Fibroblast of lung (primary cell): Measurements from ENCODE around the gene KRT2. TPM values are rescaled to one million over a fixed set of nuclear protein-coding genes. Genes with fewer than 3 reads are reported as not detected.

Experiments
- DNase-seq, 2 donors: peaks; one replicate each; pipeline versions ENCODE4 v3.0.0 to v3.0.0-alpha.2; 2010; ENCODE audit warnings: low read depth in 2 of 2
- H2AFZ ChIP-seq: 2 replicates; pipeline ENCODE4 v1.5.1; 2012; ENCODE audit warnings: low read length, control low read depth, inconsistent platforms
- H3K27ac ChIP-seq: 2 replicates; pipeline ENCODE4 v1.5.1; 2011; ENCODE audit warnings: low read length, control low read depth; ENCODE audit not compliant: insufficient read depth
- H3K27me3 ChIP-seq: 2 replicates; pipeline ENCODE4 v1.5.1; 2011; ENCODE audit warnings: mild to moderate bottlenecking, low read length; ENCODE audit not compliant: control insufficient read depth, insufficient read depth
- H3K36me3 ChIP-seq: 2 replicates; pipeline ENCODE4 v1.5.1; 2011; ENCODE audit warnings: low read length; ENCODE audit not compliant: control insufficient read depth, insufficient read depth
- H3K4me1 ChIP-seq: 2 replicates; pipeline ENCODE4 v1.5.1; 2011; ENCODE audit warnings: low read length; ENCODE audit not compliant: control insufficient read depth, insufficient read depth; ENCODE audit errors: extremely low read depth
- H3K4me2 ChIP-seq: 2 replicates; pipeline ENCODE4 v1.5.1; 2011; ENCODE audit warnings: low read length, control low read depth; ENCODE audit not compliant: insufficient read depth; ENCODE audit errors: extremely low read depth
- H3K4me3 ChIP-seq, 4 experiments: fragments of 200-600 bp in 1 of 4; sonication (generic) in 1 of 4; replicated peaks in 1 of 4; 2 replicates each; pipeline ENCODE4 v1.5.1; 2011 to 2016; ENCODE audit warnings: low read length in 4 of 4, low read depth in 3 of 4, mild to moderate bottlenecking in 3 of 4, control low read depth in 2 of 4, inconsistent platforms in 1 of 4, mixed read lengths in 1 of 4; ENCODE audit not compliant: insufficient read depth in 1 of 4; ENCODE audit errors: control extremely low read depth in 1 of 4
- H3K79me2 ChIP-seq: 2 replicates; pipeline ENCODE4 v1.5.1; 2012; ENCODE audit warnings: mild to moderate bottlenecking, low read length, inconsistent platforms; ENCODE audit not compliant: control insufficient read depth, insufficient read depth
- H3K9ac ChIP-seq: 2 replicates; pipeline ENCODE4 v1.5.1; 2011; ENCODE audit warnings: mild to moderate bottlenecking, low read length, control low read depth; ENCODE audit not compliant: insufficient read depth
- H3K9me3 ChIP-seq: 2 replicates; pipeline ENCODE4 v1.5.1; 2012; ENCODE audit warnings: low read depth, low read length; ENCODE audit not compliant: control insufficient read depth, insufficient read depth
- H4K20me1 ChIP-seq: 2 replicates; pipeline ENCODE4 v1.5.1; 2011; ENCODE audit warnings: low read length; ENCODE audit not compliant: control insufficient read depth, insufficient read depth; ENCODE audit errors: extremely low read depth
- CTCF ChIP-seq, 2 donors: IDR thresholded peaks in 1 of 2; conservative IDR thresholded peaks in 1 of 2; 1 replicate in 1 of 2; 2 replicates in 1 of 2; pipeline ENCODE4 v1.5.1; 2011 to 2012; ENCODE audit warnings: low read length in 2 of 2, control low read depth in 1 of 2, inconsistent platforms in 1 of 2, low read depth in 1 of 2, mild to moderate bottlenecking in 1 of 2
- EZH2 ChIP-seq: IDR thresholded peaks from 2 replicates; pipeline ENCODE4 v1.5.1; 2012; ENCODE audit warnings: low read length, control low read depth, mild to moderate bottlenecking; ENCODE audit errors: missing control alignments
- polyA plus RNA-seq, 2 donors: library from polyadenylated mRNA; depleted of rRNA in 1 of 2; stranded (reverse) in 1 of 2; unstranded in 1 of 2; fragments of >200 nt; gene quantifications; 2 replicates each; pipeline ENCODE4 v1.2.1, GENCODE V29; 2011 to 2012; ENCODE audit warnings: missing spikeins in 1 of 2
- total RNA-seq: library from RNA; depleted of rRNA; stranded (reverse); fragments of >200 nt; gene quantifications from 2 replicates; pipeline ENCODE4 v1.2.1, GENCODE V29; 2014

The KRT2 gene
- total and polyA plus RNA-seq, 2 donors (not counting 1 experiment from before 2014, with no cell fraction given): not detected

- no peak overlapping the region for H3K4me2 ChIP-seq
- peaks cover 3% of the 10 kb centered on the region for H3K27me3 ChIP-seq
- TF ChIP-seq CTCF (conservative IDR thresholded peaks at IDR 0.05 in 1 of 2, IDR thresholded peaks at IDR 0.05 in 1 of 2; ENCODE audit: low read depth in 1 of 2, low read length in 2 of 2) (no peak), EZH2 (no peak)
- H3K79me2 ChIP-seq: no peaks in the 10 kb centered on the region
- H3K4me1 ChIP-seq: no peaks in the 10 kb centered on the region
- H3K9me3 ChIP-seq: no peaks in the 10 kb centered on the region
- H4K20me1 ChIP-seq: no peaks in the 10 kb centered on the region
- no peak for DNase-seq
- no peak overlapping the region for H3K9ac ChIP-seq
- no peak overlapping the region for H2AFZ ChIP-seq
- H3K27ac ChIP-seq: no peak overlapping the region
- no peaks in the 10 kb centered on the region for H3K36me3 ChIP-seq
- no peak overlapping the region for H3K4me3 ChIP-seq
Measured at GRCh38 chr12:52645120-52645761, 6.8 kb downstream of the KRT2 start.

GRCh38 chr12:52644078-52644415 is 8.0 kb downstream of the KRT2 start:
- Histone ChIP-seq H3K79me2 (no peaks in the 10 kb centered on the region), H3K4me1 (no peaks in the 10 kb centered on the region), H3K9me3 (no peaks in the 10 kb centered on the region), H3K9ac (no peak overlapping the region), H3K27me3 (peaks cover 3% of the 10 kb centered on the region), H4K20me1 (no peaks in the 10 kb centered on the region), H3K4me3 (no peak overlapping the region), H2AFZ (no peak overlapping the region), H3K36me3 (no peaks in the 10 kb centered on the region), H3K27ac (no peak overlapping the region), H3K4me2 (no peak overlapping the region)
- TF ChIP-seq CTCF (conservative IDR thresholded peaks at IDR 0.05 in 1 of 2, IDR thresholded peaks at IDR 0.05 in 1 of 2; ENCODE audit: low read depth in 1 of 2, low read length in 2 of 2): no peak
- no peak for TF ChIP-seq EZH2
- no peak for DNase-seq

GRCh38 chr12:52643233-52644077 is 8.6 kb downstream of the KRT2 start:
- Histone ChIP-seq H4K20me1 (no peaks in the 10 kb centered on the region), H3K27ac (no peak overlapping the region), H3K27me3 (peaks cover 3% of the 10 kb centered on the region), H3K9me3 (no peaks in the 10 kb centered on the region), H3K4me3 (no peak overlapping the region), H3K4me1 (no peaks in the 10 kb centered on the region), H3K4me2 (no peak overlapping the region), H3K9ac (no peak overlapping the region), H3K36me3 (no peaks in the 10 kb centered on the region), H3K79me2 (no peaks in the 10 kb centered on the region), H2AFZ (no peak overlapping the region)
- TF ChIP-seq EZH2 (no peak), CTCF (conservative IDR thresholded peaks at IDR 0.05 in 1 of 2, IDR thresholded peaks at IDR 0.05 in 1 of 2; ENCODE audit: low read depth in 1 of 2, low read length in 2 of 2) (no peak)
- no peak for DNase-seq
